Activated B cell treated with CpG ODN at 0.5 μM for 24 hours (primary cell): ENCODE results near the gene LEFTY2. TPM values are rescaled to one million over a fixed set of nuclear protein-coding genes. Genes with fewer than 3 reads are reported as not detected.
"Not testable (repeated sequence)": the region's sequence is repeated elsewhere in the genome, so short reads cannot be mapped to it uniquely, and the experiment has no call there.

Experiments used
- ATAC-seq: fragments of 200-7000 bp; cut with Tn5 transposase; one replicate; pipeline ENCODE4 v1.10.0; 2021; ENCODE audit warnings: low read depth, mild to moderate bottlenecking, moderate library complexity
- CTCF ChIA-PET: fragments of 350-600 bp; sonication (Branson Sonifier 250); formaldehyde crosslinking; loops from one replicate; lab custom pipeline; 2021; ENCODE audit warnings: antibody characterized with exemption; lab: Charles Lee
- POLR2A ChIA-PET: fragments of 350-600 bp; sonication (Branson Sonifier 250); formaldehyde crosslinking; loops from one replicate; lab custom pipeline; 2021; ENCODE audit warnings: antibody characterized with exemption; lab: Charles Lee
- DNase-seq: peaks from one replicate; pipeline ENCODE4 v3.0.0; 2022
- H3K27ac Mint-ChIP-seq: one replicate; pipeline ENCODE4 v1.8.0; 2020; ENCODE audit warnings: mixed read lengths
- H3K27me3 Mint-ChIP-seq: one replicate; pipeline ENCODE4 v1.8.0; 2021; ENCODE audit warnings: mixed read lengths
- H3K36me3 Mint-ChIP-seq: one replicate; pipeline ENCODE4 v1.8.0; 2021; ENCODE audit warnings: low read depth, mixed read lengths
- H3K4me1 Mint-ChIP-seq: one replicate; pipeline ENCODE4 v1.8.0; 2021; ENCODE audit warnings: mixed read lengths
- H3K4me3 Mint-ChIP-seq: one replicate; pipeline ENCODE4 v1.8.0; 2020; ENCODE audit warnings: mild to moderate bottlenecking, mixed read lengths
- H3K9me3 Mint-ChIP-seq: one replicate; pipeline ENCODE4 v1.8.0; 2020; ENCODE audit warnings: mixed read lengths
- CTCF ChIP-seq: fragments of 200-600 bp; IDR thresholded peaks from one replicate; pipeline ENCODE4 v1.8.0; 2022; ENCODE audit warnings: antibody characterized with exemption, mild to moderate bottlenecking
- intact Hi-C: fragments of 100-400 bp; cut with micrococcal nuclease; formaldehyde crosslinking; loops from one replicate; pipeline ENCODE4 v1.15.1; 2024
- total RNA-seq: library from RNA; stranded (reverse); gene quantifications from 2 replicates; pipeline ENCODE4 v1.2.3, GENCODE V29; 2022

Gene LEFTY2
- total RNA-seq, 1 donor from 2014 or later: not detected

DNA sequence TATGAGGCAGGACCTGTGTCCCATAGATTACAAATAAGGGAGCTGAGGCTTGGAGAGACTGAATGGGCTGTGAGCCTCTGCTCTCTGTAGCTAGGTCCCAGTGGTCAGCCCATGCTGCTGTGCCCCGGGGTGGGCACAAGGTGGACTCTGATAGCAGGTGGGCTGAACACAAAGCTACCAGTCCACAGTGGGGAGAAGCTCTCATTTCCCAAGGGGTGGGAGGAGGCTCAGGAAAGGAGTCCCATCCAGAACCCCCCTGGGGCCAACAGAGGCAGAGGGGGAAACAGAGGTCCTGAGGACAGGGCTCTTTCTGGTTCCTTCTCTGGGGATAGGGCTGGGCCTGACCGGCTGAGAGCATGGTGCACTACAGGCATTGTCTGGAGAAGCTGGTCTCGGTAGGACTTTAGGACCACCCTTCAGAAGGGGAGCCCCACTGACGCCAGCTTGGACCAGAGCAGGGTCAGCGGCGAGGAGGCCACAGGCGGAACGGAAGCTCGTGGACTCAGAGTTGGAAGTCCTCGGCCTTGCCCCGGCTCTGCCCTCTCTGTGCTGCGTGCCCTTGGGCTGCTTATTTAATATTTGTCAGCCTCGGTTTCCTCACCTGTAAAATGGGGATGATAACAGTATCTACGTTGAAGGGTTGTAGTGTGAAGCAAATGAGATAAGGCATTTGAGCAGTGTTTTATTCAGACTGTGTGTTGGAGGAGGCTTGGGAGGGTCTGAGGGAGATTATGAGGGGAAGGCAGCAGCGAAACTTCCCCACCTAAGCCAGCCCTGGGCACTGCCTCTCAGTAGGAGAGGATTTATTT is 31.5 kb upstream of the LEFTY2 start:
- Mint-ChIP-seq H3K4me3 (no peak overlapping the region), H3K27me3 (no peaks in the 10 kb centered on the region), H3K9me3 (no peaks in the 10 kb centered on the region), H3K27ac (no peak overlapping the region), H3K4me1 (peaks cover 12% of the 10 kb centered on the region), H3K36me3 (no peaks in the 10 kb centered on the region)
- no peak for TF ChIP-seq CTCF
- CTCF ChIA-PET: interaction anchor here (0.7 to 3.0 kb wide), 2 partner anchors 195 to 498 kb away, joined by 3 to 8 read pairs; partner anchors contain the start of gene SRP9
- intact Hi-C loops: no loop called here
- DNase-seq (no peak), ATAC-seq (no peak)
- POLR2A ChIA-PET: interaction anchor here (0.7 kb wide), 1 partner anchor 27 kb away, joined by 3 read pairs; no protein-coding TSS in a partner anchor

- H3K4me1 Mint-ChIP-seq, H3K36me3 Mint-ChIP-seq, H3K27ac Mint-ChIP-seq, DNase-seq, H3K9me3 Mint-ChIP-seq, ATAC-seq, H3K4me3 Mint-ChIP-seq, H3K27me3 Mint-ChIP-seq, intact Hi-C loops: not testable (repeated sequence)
- ChIA-PET POLR2A (interaction anchor here (0.6 kb wide), 1 partner anchor 26 kb away, joined by 4 read pairs; no protein-coding TSS in a partner anchor), CTCF (interaction anchor here (0.7 kb wide), 1 partner anchor 14 kb away, joined by 3 read pairs; no protein-coding TSS in a partner anchor)
Measured at GRCh38 chr1:225970592-225971157, 29.7 kb upstream of the LEFTY2 start.

DNA sequence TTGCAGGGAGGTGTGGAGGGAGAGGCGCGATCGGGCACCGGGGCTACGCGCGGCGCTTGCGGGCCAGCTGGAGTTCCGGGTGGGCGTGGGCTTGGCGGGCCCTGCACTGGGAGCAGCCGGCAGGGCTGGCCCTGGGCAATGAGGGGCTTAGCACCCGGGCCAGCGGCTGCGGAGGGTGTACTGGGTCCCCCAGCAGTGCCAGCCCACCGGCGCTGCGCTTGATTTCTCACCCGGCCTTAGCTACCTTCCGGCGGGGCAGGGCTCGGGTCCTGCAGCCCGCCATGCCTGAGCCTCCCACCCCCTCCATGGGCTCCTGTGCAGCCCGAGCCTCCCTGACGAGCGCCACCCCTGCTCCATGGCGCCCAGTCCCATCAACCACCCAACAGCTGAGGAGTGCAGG is 28.7 kb upstream of the LEFTY2 start:
- H3K36me3 Mint-ChIP-seq, H3K27me3 Mint-ChIP-seq, H3K9me3 Mint-ChIP-seq, H3K27ac Mint-ChIP-seq, ATAC-seq, H3K4me1 Mint-ChIP-seq, intact Hi-C loops, POLR2A ChIA-PET, DNase-seq, H3K4me3 Mint-ChIP-seq: not testable (repeated sequence)
- CTCF ChIA-PET: interaction anchor here (0.9 kb wide), 1 partner anchor 87 kb away, joined by 3 read pairs; no protein-coding TSS in a partner anchor

GRCh38 chr1:225965231-225965630 is 24.2 kb upstream of the LEFTY2 start:
- DNase-seq (no peak), ATAC-seq (no peak)
- peaks cover 3% of the 10 kb centered on the region for H3K27me3 Mint-ChIP-seq
- no peak overlapping the region for H3K4me3 Mint-ChIP-seq
- no peaks in the 10 kb centered on the region for H3K4me1 Mint-ChIP-seq
- no peak overlapping the region for H3K27ac Mint-ChIP-seq
- no peaks in the 10 kb centered on the region for H3K9me3 Mint-ChIP-seq
- intact Hi-C loops: no loop called here
- POLR2A ChIA-PET: interaction anchor here (0.5 kb wide), 1 partner anchor 40 kb away, joined by 3 read pairs; no protein-coding TSS in a partner anchor
- TF ChIP-seq CTCF: no peak
- no peaks in the 10 kb centered on the region for H3K36me3 Mint-ChIP-seq
- CTCF ChIA-PET: no interaction called here

GRCh38 chr1:225963735-225964530 is 22.9 kb upstream of the LEFTY2 start:
- Mint-ChIP-seq H3K27me3 (peaks cover 3% of the 10 kb centered on the region), H3K9me3 (no peaks in the 10 kb centered on the region), H3K4me1 (no peaks in the 10 kb centered on the region), H3K36me3 (no peaks in the 10 kb centered on the region), H3K27ac (no peak overlapping the region), H3K4me3 (no peak overlapping the region)
- no peak for TF ChIP-seq CTCF
- ChIA-PET CTCF (interaction anchor here (1.1 to 1.4 kb wide), 3 partner anchors 10 to 19 kb away, joined by 3 read pairs; no protein-coding TSS in a partner anchor), POLR2A (interaction anchor here (0.7 kb wide), 1 partner anchor 9 kb away, joined by 3 read pairs; no protein-coding TSS in a partner anchor)
- ATAC-seq (no peak), DNase-seq (no peak)
- intact Hi-C loops: no loop called here
